ENCODE results near the gene SRXN1.
"Not testable (repeated sequence)": the region's sequence is repeated elsewhere in the genome, so short reads cannot be mapped to it uniquely, and the experiment has no call there.

The SRXN1 gene

DNA sequence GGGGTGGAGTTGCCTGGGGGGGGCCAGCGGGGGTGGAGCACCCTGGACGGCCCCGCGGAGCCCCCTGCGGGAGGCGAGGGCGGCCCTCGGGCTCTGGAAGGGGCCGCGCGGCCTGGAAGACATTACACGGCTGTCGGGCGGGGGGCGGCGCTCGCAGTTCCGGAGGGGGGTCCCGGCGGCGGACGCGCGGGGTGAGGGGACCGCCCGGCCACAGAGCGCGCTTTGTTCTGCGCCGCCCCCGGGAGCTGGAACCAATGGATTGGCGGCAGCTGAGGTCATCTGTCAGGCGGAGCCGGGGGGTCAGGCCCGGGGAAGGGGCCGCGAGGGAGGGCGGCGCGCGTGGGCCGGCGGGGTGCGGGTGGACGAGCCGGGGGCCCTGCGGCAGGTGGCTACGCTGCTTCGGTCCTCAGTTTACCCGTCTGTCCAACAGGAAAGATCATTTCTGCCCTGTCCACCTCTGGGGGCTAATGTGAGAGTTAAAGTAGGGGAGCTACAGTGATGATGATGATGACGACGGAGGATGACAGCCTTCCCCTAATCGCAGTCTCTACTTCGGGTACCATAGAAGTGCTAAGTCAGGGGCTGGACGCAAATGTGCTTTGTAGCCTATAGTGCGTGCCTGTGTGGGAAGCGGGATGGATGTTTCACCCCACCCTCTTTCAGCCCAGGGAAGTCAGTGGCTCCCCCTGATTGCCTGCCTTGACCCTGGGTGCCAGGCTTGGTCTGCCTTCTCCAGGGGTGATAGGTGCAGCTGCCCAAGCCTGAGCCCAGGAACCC lies 10.4 kb downstream of the SRXN1 start:
- no peaks in the 10 kb centered on the region for H3K9me2 ChIP-seq (replicated peaks; ENCODE audit: insufficient read depth, low read length)
- H3F3A ChIP-seq (ENCODE audit: insufficient read depth, low read length), result peaks cover 2% of the 10 kb centered on the region; the same call in 1 of the 2 replicates
- H3K4me2 ChIP-seq (ENCODE audit: low read depth, low read length), result no peak overlapping the region
- no peaks in the 10 kb centered on the region for H3K9me3 ChIP-seq (replicated peaks; ENCODE audit: insufficient read depth, low read length)
- H3K4me1 ChIP-seq (ENCODE audit: low read length), result no peaks in the 10 kb centered on the region
- H3K27ac ChIP-seq (ENCODE audit: low read length), result no peak overlapping the region
- no peak overlapping the region for H3K4me3 ChIP-seq (ENCODE audit: low read length)
- peaks cover 2% of the 10 kb centered on the region; the same call in 1 of the 2 replicates for H3K36me3 ChIP-seq (replicated peaks; ENCODE audit: insufficient read depth, low read length)
- peaks cover 7% of the 10 kb centered on the region; the same call in 1 of the 2 replicates for H4K20me1 ChIP-seq (ENCODE audit: insufficient read depth, low read length)
- no peaks in the 10 kb centered on the region for H3K79me2 ChIP-seq (ENCODE audit: low read length)
- 0 out of 2 replicates have a peak, but pooled peaks cover 5% of the 10 kb centered on the region for H3K27me3 ChIP-seq (replicated peaks; ENCODE audit: insufficient read depth, low read length)
- H2AFZ ChIP-seq (ENCODE audit: low read length), result no peak overlapping the region
- TF ChIP-seq, protein P1, sequence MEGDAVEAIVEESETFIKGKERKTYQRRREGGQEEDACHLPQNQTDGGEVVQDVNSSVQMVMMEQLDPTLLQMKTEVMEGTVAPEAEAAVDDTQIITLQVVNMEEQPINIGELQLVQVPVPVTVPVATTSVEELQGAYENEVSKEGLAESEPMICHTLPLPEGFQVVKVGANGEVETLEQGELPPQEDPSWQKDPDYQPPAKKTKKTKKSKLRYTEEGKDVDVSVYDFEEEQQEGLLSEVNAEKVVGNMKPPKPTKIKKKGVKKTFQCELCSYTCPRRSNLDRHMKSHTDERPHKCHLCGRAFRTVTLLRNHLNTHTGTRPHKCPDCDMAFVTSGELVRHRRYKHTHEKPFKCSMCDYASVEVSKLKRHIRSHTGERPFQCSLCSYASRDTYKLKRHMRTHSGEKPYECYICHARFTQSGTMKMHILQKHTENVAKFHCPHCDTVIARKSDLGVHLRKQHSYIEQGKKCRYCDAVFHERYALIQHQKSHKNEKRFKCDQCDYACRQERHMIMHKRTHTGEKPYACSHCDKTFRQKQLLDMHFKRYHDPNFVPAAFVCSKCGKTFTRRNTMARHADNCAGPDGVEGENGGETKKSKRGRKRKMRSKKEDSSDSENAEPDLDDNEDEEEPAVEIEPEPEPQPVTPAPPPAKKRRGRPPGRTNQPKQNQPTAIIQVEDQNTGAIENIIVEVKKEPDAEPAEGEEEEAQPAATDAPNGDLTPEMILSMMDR (IDR thresholded peaks at IDR 0.05; ENCODE audit: low read length), result no peak
- TF ChIP-seq EZH2phosphoT487 (IDR thresholded peaks at IDR 0.05; ENCODE audit: low read length) (no peak), EZH2 (optimal IDR thresholded peaks at IDR 0.05; ENCODE audit: low read depth, low read length) (no peak)
- no peak overlapping the region for H3K9ac ChIP-seq (ENCODE audit: low read length)
- no peak for DNase-seq

DNA sequence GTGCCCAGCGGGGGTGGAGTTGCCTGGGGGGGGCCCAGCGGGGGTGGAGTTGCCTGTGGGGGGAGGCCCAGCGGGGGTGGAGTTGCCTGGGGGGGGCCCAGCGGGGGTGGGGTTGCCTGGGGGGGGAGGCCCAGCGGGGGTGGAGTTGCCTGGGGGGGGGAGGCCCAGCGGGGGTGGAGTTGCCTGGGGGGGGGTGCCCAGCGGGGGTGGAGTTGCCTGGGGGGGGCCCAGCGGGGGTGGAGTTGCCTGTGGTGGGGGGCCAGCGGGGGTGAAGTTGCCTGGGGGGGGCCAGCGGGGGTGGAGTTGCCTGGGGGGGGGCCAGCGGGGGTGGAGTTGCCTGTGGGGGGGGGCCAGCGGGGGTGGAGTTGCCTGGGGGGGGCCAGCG lies 11.0 kb downstream of the SRXN1 start:
- H3K27ac ChIP-seq (ENCODE audit: low read length); H3K4me1 ChIP-seq (ENCODE audit: low read length); H3K79me2 ChIP-seq (ENCODE audit: low read length); DNase-seq; H3K4me2 ChIP-seq (ENCODE audit: low read depth, low read length); H3K4me3 ChIP-seq (ENCODE audit: low read length); H3K9me2 ChIP-seq (replicated peaks; ENCODE audit: insufficient read depth, low read length); H2AFZ ChIP-seq (ENCODE audit: low read length); H3K27me3 ChIP-seq (replicated peaks; ENCODE audit: insufficient read depth, low read length); H3K9ac ChIP-seq (ENCODE audit: low read length); H3K9me3 ChIP-seq (replicated peaks; ENCODE audit: insufficient read depth, low read length); H3F3A ChIP-seq (ENCODE audit: insufficient read depth, low read length); H3K36me3 ChIP-seq (replicated peaks; ENCODE audit: insufficient read depth, low read length); H4K20me1 ChIP-seq (ENCODE audit: insufficient read depth, low read length): not testable (repeated sequence)

DNA sequence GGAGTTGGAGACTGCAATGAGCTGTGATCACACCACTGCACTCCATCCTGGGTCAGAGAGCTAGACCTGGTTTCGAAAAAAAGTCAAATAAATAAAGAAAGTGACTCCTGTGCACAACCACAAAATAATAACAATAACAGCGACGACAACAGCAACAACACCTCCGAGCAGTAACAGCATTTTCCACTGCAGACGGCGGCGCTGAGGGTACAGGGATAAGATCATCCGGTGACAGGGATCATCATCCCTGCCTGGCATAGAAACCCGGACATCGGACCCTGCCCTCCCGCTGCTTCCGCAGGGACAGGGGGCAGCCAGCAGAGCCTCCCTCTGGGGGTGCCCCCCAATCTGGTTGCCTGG lies 11.5 kb downstream of the SRXN1 start:
- Histone ChIP-seq H3K27me3 (replicated peaks; ENCODE audit: insufficient read depth, low read length) (0 out of 2 replicates have a peak, but pooled peaks cover 5% of the 10 kb centered on the region), H3K9me2 (replicated peaks; ENCODE audit: insufficient read depth, low read length) (no peaks in the 10 kb centered on the region), H2AFZ (ENCODE audit: low read length) (no peak overlapping the region), H3K4me1 (ENCODE audit: low read length) (no peaks in the 10 kb centered on the region), H3K9me3 (replicated peaks; ENCODE audit: insufficient read depth, low read length) (no peaks in the 10 kb centered on the region), H4K20me1 (ENCODE audit: insufficient read depth, low read length) (0 out of 2 replicates have a peak, but pooled peaks cover 3% of the 10 kb centered on the region), H3K36me3 (replicated peaks; ENCODE audit: insufficient read depth, low read length) (no peaks in the 10 kb centered on the region), H3K4me2 (ENCODE audit: low read depth, low read length) (no peak overlapping the region), H3K9ac (ENCODE audit: low read length) (no peak overlapping the region), H3F3A (ENCODE audit: insufficient read depth, low read length) (no peaks in the 10 kb centered on the region), H3K27ac (ENCODE audit: low read length) (no peak overlapping the region), H3K4me3 (ENCODE audit: low read length) (no peak overlapping the region), H3K79me2 (ENCODE audit: low read length) (no peaks in the 10 kb centered on the region)
- no peak for DNase-seq
- TF ChIP-seq EZH2phosphoT487 (IDR thresholded peaks at IDR 0.05; ENCODE audit: low read length), result no peak
- TF ChIP-seq, protein P1 (IDR thresholded peaks at IDR 0.05; ENCODE audit: low read length), result no peak
- no peak for TF ChIP-seq EZH2 (optimal IDR thresholded peaks at IDR 0.05; ENCODE audit: low read depth, low read length)

All from MM.1S (cell line).